Fibroblast of skin of back (primary cell): ENCODE measurements around the gene SCMH1.
"Not testable (repeated sequence)": the region's sequence is repeated elsewhere in the genome, so short reads cannot be mapped to it uniquely, and the experiment has no call there.

Experiments used
- DNase-seq: peaks from one replicate; pipeline ENCODE4 v3.0.0-alpha.2; 2013

Gene SCMH1

GRCh38 chr1:41152622-41153044, 89.5 kb downstream of the SCMH1 start:
- DNase-seq: peak; percentile 97

DNA sequence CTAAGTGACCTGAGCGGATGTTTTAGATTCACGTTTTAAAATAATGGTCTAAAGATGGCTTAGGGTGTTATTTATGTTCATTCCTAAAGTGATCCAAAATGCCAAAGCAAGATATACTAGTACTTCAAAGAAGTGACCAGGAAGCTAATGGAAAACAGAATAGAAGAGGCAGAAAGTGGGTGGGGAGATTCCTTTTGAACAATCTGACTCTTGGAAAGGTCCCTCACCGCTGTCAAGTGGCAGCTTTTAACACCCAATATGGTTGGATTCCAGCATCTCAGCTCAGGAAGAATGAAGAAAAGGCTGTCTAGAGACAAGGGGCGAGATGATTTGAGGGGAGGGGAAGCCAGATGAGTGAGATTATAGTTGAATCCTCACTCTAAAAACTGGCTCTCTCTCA, 90.3 kb downstream of the SCMH1 start:
- peak; percentile 34 for DNase-seq

DNA sequence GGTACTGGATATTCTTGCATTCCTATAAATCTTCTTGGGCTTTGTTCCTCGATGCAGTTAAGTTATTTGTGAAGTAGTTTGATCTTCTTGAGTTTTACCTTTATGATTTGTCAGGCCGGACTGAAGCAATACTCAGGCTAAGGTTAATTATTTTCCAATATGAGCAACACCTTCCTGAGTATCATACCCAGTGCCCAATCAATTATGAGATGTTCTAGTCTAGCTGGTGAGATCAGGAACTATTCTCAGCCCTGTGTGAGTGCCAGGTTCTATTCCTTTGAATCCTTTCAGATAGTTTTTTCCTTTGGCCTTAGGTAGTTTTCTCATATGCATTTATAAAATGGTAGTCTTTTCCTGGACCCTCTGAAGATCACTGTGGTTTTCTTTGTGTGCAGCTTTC, 92.5 kb downstream of the SCMH1 start:
- DNase-seq: no peak

- DNase-seq: no peak
Observed at GRCh38 chr1:41144285-41144684, 97.8 kb downstream of the SCMH1 start.

- no peak for DNase-seq
Observed at GRCh38 chr1:41138549-41138948, 103.6 kb downstream of the SCMH1 start.

GRCh38 chr1:41135196-41135947, 106.7 kb downstream of the SCMH1 start:
- DNase-seq: peak; percentile 11

- DNase-seq: not testable (repeated sequence)
Observed at GRCh38 chr1:41134325-41134724, 107.8 kb downstream of the SCMH1 start.

DNA sequence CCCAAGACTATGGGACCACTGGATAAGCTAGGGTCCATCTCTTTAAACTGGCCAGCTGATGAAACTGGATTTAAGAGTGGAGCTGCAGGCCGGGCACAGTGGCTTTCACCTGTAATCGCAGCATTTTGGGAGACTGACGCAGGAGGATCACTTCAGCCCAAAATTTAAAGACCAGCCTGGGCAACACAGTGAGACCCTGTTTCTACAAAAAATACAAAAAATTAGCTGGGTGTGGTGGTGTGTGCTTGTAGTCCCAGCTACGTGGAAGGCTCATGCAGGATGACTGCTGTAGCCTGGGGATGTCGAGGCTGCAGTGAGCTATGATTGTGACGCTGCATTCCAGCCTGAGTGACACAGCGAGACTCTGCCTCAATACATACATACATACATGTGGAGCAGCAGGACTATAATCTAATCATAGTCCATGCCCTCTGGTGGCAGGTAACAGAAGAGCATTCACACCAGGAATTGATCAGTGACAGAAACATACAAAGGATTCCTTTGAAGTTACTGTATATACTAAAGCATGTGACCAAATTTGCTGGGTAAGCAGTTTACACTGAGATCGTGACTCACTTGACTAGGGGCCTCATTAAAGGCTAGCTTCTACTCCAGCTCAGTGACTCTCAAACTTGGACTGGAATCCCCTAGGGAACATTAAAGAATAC, 119.1 kb downstream of the SCMH1 start:
- peak; percentile 95 for DNase-seq

GRCh38 chr1:41122148-41122547, 120.0 kb downstream of the SCMH1 start:
- DNase-seq: no peak

GRCh38 chr1:41118645-41119044, 123.5 kb downstream of the SCMH1 start:
- no peak for DNase-seq

DNA sequence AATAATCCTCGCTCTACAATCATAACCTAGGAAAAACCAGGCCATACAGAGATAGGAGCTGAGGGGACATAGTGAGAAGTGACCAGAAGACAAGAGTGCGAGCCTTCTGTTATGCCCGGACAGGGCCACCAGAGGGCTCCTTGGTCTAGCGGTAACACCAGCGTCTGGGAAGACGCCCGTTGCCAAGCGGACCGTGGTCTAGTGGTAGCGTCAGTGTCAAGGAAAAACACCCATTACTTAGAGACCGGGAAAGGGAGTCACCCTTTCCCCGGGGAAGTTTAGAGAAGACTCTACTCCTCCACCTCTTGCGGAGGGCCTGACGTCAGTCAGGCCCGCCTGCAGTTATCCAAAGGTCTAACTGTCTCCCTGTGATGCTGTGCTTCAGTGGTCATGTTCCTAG, 124.9 kb downstream of the SCMH1 start:
- DNase-seq: not testable (repeated sequence)

- no peak for DNase-seq
Observed at GRCh38 chr1:41110736-41111135, 131.4 kb downstream of the SCMH1 start.

DNA sequence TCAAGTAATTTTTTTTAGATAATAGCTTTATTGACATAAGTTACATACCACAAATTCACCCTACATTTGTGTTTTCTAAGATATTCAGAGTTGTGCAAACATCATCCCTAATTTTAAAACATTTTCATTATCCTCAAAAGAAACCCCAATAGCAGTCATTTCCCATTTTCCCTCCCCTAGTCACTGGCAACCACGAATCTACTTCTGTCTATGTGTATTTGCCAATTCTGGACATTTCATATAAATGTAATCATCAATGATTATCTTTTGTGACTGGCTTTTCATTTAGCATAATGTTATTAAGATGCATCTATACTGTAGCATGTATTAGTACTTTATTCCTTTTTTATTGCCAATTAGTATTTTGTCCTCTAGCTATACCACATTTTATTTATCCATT, 131.8 kb downstream of the SCMH1 start:
- DNase-seq: no peak

- peak; percentile 87 for DNase-seq
Observed at GRCh38 chr1:41109310-41110197, 132.6 kb downstream of the SCMH1 start.

GRCh38 chr1:41108696-41109275, 133.3 kb downstream of the SCMH1 start:
- DNase-seq: no peak

DNA sequence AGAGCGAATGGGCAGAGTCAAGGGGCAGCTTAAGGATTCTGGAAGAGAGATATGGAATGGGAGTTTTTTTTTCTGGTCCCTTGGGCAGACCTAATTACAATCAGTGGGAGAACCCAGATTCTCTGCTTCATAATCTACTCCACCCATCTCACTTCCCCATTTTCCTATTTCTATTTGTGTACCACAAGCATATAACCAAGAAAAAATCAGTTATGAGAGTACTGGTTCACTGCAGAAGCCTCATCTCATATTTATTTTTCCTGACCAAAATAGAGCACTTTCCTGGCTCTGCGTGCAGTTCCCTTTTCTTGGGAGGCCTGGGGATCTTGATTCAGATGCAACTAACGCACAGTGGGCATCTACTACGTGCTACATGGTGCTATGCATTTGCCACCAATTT, 138.3 kb downstream of the SCMH1 start:
- no peak for DNase-seq

DNA sequence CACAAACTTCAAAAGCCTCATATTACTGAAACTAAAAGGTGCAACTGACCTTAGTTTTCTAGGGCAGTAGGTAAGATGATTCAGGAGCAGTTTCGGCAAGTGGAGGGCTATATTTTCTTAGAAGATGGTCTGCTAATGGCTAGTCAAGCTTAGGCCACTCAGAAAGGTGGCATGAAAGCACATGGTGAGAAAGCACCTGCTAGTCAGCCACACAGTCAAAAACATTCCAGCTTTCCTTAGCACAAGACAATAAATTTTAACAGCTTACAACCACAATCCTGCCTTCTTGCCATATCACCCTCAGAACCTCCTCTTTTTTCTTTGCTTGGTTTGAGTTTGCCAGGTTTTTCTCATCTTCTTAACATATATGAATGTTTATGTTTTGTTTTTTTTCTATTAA, 139.5 kb downstream of the SCMH1 start:
- DNase-seq: no peak

- DNase-seq: peak; percentile 95
Observed at GRCh38 chr1:41101950-41102607, 140.0 kb downstream of the SCMH1 start.

DNA sequence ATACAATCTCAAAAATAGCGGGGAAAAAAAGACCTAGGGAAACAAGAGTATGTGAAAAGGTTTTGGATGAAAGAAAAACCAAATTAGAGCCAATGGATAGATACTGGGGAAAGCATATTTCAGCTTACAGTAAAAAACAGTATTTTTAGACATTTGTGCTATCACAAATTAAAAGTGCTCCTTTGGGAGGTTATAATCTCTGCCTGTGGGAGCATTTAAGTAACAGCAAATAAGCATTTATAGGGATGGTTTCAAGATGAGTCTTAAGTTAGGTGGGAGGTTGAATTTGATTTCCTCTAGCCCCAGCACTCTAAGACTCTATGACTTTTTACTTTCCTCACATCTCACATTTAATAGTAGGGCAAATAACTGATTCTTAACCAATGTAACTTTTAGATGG, 141.0 kb downstream of the SCMH1 start:
- DNase-seq: no peak

DNA sequence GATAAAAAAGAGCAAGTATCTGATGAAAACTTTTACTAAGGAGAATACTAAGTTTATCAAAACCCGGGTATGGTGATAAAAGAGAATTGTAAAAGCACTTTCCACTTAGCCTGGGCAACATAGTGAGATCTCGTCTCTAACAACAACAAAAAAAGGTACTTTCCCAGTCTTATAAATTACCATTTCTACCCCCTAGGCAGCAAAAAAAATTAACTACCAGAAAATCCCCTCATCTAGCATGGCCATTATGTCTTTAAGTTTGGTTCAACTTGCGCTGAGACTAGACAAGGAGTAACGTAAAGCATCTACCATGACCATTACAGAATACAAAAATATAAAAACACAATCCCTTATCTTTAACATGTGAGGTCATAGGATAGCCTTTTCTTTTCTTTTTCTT, 141.9 kb downstream of the SCMH1 start:
- no peak for DNase-seq

- DNase-seq: no peak
Observed at GRCh38 chr1:41098730-41099460, 143.2 kb downstream of the SCMH1 start.

- peak; percentile 20 for DNase-seq
Observed at GRCh38 chr1:41097105-41097504, 145.0 kb downstream of the SCMH1 start.
